K562 (cell line): Measurements from ENCODE around the gene ACOX1. TPM values are rescaled to one million over a fixed set of nuclear protein-coding genes. Genes with fewer than 3 reads are reported as not detected.

Source experiments
- FOXK2 ChIP-seq, 2 experiments: fragments of 450-650 bp; IDR thresholded peaks in 1 of 2; conservative IDR thresholded peaks in 1 of 2; 2 replicates each; pipeline ENCODE4 v1.6.1; 2016; ENCODE audit warnings: low read depth in 2 of 2, mild to moderate bottlenecking in 1 of 2
- IFI16 ChIP-seq: fragments of 250-450 bp; sonication (Bioruptor Pico); IDR thresholded peaks from 2 replicates; pipeline ENCODE4 v2.1.2; 2022; ENCODE audit warnings: mild to moderate bottlenecking, inconsistent platforms
- MED1 ChIP-seq: sonication (generic); formaldehyde crosslinking; IDR thresholded peaks from 2 replicates; pipeline ENCODE4 v1.8.1; 2023; ENCODE audit warnings: missing genetic modification reagents, borderline replicate concordance
- POU5F1 ChIP-seq: fragments of 150-350 bp; IDR thresholded peaks from 2 replicates; pipeline ENCODE4 v1.6.1; 2014; ENCODE audit warnings: borderline replicate concordance, low read length, low read depth, mild to moderate bottlenecking; ENCODE audit not compliant: partially characterized antibody
- RFX5 ChIP-seq: IDR thresholded peaks from 2 replicates; pipeline ENCODE4 v1.6.1; 2011; ENCODE audit warnings: low read depth, mild to moderate bottlenecking, improper control_type of control experiment, low read length
- ZBTB7A ChIP-seq: IDR thresholded peaks from 2 replicates; pipeline ENCODE4 v1.6.1; 2011; ENCODE audit warnings: low read depth, mild to moderate bottlenecking, low read length, moderate library complexity, borderline replicate concordance; ENCODE audit not compliant: control insufficient read depth
- polyA plus RNA-seq, 8 experiments: library from polyadenylated mRNA; depleted of rRNA in 4 of 8; stranded (reverse) in 5 of 8; unstranded in 3 of 8; fragments of >200 nt; fragmentation: Nextera tagmentation in 2 of 8; fragmentation: Illumina TruSeq in 1 of 8; extraction: Ambion mirVana in 2 of 8; extraction: Trizol in 1 of 8; gene quantifications; 2 replicates each; pipeline versions ENCODE4 v1.2.1 to v1.2.3, GENCODE V29; 2011 to 2014; ENCODE audit warnings: inconsistent platforms in 1 of 8, missing spikeins in 1 of 8
- total RNA-seq, 7 experiments: library from RNA; depleted of rRNA in 6 of 7; stranded (reverse); fragments of >200 nt in 6 of 7; fragmentation: Illumina TruSeq in 2 of 7; extraction: Trizol in 2 of 7; gene quantifications; 2 replicates each; pipeline versions ENCODE4 v1.2.1 to v1.2.3, GENCODE V29; 2011 to 2021; ENCODE audit warnings: low replicate concordance in 1 of 7
- TF ChIP-seq, protein P1 (sequence below), 2 experiments: fragments of 450-650 bp; IDR thresholded peaks; 2 replicates each; pipeline ENCODE4 v1.6.1; 2018; ENCODE audit warnings: mild to moderate bottlenecking in 2 of 2, low read depth in 1 of 2; ENCODE audit not compliant: partially characterized antibody in 2 of 2
- TF ChIP-seq, protein P2 (sequence below): fragments of 450-650 bp; IDR thresholded peaks from 2 replicates; pipeline ENCODE4 v1.6.1; 2016; ENCODE audit warnings: missing biosample characterization, missing genetic modification characterization
- TF ChIP-seq, protein P3 (sequence below): fragments of 250-450 bp; sonication (Bioruptor Pico); IDR thresholded peaks from 2 replicates; pipeline ENCODE4 v1.9.0; 2021; ENCODE audit warnings: mild to moderate bottlenecking, inconsistent platforms
- TF ChIP-seq, protein P4 (sequence below): sonication (generic); formaldehyde crosslinking; IDR thresholded peaks from 2 replicates; pipeline ENCODE4 v1.8.1; 2023; ENCODE audit warnings: missing genetic modification reagents, mild to moderate bottlenecking, borderline replicate concordance
- TF ChIP-seq, protein P5 (sequence below): fragments of 250-450 bp; sonication (Bioruptor Pico); IDR thresholded peaks from 2 replicates; pipeline ENCODE4 v1.8.0; 2022; ENCODE audit warnings: moderate library complexity, mild to moderate bottlenecking, inconsistent platforms

The ACOX1 gene
- total and polyA plus RNA-seq, 9 of the 15 experiments (the other 6 are each of a cell fraction or from before 2014, with no cell fraction given) = 7.8 to 24.1 (median 14.5) TPM

DNA sequence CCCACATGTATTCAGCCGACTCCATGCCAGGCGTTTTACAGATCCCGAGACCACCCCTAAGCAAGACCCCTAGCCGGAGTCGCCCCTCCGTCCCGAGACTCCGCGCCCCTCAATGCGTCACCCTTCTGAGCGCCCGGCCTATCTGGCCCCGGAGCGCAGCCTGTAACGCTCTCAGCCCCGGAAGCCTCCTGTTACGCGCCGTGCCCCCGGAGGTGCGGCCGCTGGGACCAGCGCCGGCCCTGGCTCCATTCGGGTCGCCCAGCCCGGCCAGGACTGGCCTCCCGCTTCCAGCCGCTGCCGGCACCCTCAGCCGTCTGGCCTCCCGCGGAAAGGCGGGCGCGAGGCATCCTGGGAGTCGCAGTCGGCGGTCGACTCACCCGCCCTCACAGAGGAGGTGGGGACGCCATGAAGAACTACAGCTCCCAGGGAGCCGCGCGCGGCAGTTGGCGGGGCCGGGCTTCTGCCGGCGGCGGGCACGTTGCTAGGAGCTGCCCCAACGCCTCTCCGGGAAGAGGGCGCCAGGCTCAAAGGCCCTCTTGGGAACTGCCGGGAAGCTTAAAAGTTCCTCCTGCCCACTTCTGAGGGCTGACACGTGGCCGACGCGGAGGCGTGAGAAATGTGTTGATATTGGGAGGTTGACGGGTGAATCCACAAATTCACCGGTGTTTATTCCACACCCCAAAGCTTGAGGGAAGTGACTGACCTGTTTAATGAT is 38.1 kb downstream of the ACOX1 start, which contains the start of gene FBF1 (continued):
- TF ChIP-seq POU5F1 (no peak), IFI16 (no peak), RFX5 (no peak), ZBTB7A (peak; percentile 87), FOXK2 (conservative IDR thresholded peaks at IDR 0.05 in 1 of 2, IDR thresholded peaks at IDR 0.05 in 1 of 2; ENCODE audit: low read depth in 2 of 2) (peak; percentile 43 to 47; a peak in 2 of 4 replicates), MED1 (CRISPR knock-in tag) (no peak)
- TF ChIP-seq, protein P1, sequence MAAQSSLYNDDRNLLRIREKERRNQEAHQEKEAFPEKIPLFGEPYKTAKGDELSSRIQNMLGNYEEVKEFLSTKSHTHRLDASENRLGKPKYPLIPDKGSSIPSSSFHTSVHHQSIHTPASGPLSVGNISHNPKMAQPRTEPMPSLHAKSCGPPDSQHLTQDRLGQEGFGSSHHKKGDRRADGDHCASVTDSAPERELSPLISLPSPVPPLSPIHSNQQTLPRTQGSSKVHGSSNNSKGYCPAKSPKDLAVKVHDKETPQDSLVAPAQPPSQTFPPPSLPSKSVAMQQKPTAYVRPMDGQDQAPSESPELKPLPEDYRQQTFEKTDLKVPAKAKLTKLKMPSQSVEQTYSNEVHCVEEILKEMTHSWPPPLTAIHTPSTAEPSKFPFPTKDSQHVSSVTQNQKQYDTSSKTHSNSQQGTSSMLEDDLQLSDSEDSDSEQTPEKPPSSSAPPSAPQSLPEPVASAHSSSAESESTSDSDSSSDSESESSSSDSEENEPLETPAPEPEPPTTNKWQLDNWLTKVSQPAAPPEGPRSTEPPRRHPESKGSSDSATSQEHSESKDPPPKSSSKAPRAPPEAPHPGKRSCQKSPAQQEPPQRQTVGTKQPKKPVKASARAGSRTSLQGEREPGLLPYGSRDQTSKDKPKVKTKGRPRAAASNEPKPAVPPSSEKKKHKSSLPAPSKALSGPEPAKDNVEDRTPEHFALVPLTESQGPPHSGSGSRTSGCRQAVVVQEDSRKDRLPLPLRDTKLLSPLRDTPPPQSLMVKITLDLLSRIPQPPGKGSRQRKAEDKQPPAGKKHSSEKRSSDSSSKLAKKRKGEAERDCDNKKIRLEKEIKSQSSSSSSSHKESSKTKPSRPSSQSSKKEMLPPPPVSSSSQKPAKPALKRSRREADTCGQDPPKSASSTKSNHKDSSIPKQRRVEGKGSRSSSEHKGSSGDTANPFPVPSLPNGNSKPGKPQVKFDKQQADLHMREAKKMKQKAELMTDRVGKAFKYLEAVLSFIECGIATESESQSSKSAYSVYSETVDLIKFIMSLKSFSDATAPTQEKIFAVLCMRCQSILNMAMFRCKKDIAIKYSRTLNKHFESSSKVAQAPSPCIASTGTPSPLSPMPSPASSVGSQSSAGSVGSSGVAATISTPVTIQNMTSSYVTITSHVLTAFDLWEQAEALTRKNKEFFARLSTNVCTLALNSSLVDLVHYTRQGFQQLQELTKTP (IDR thresholded peaks at IDR 0.05; ENCODE audit: low read depth in 1 of 2, partially characterized antibody in 2 of 2) = peak in 1 of 2 experiments; percentile 94
- TF ChIP-seq, protein P2, sequence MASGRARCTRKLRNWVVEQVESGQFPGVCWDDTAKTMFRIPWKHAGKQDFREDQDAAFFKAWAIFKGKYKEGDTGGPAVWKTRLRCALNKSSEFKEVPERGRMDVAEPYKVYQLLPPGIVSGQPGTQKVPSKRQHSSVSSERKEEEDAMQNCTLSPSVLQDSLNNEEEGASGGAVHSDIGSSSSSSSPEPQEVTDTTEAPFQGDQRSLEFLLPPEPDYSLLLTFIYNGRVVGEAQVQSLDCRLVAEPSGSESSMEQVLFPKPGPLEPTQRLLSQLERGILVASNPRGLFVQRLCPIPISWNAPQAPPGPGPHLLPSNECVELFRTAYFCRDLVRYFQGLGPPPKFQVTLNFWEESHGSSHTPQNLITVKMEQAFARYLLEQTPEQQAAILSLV (tag) = no peak
- TF ChIP-seq, protein P3, sequence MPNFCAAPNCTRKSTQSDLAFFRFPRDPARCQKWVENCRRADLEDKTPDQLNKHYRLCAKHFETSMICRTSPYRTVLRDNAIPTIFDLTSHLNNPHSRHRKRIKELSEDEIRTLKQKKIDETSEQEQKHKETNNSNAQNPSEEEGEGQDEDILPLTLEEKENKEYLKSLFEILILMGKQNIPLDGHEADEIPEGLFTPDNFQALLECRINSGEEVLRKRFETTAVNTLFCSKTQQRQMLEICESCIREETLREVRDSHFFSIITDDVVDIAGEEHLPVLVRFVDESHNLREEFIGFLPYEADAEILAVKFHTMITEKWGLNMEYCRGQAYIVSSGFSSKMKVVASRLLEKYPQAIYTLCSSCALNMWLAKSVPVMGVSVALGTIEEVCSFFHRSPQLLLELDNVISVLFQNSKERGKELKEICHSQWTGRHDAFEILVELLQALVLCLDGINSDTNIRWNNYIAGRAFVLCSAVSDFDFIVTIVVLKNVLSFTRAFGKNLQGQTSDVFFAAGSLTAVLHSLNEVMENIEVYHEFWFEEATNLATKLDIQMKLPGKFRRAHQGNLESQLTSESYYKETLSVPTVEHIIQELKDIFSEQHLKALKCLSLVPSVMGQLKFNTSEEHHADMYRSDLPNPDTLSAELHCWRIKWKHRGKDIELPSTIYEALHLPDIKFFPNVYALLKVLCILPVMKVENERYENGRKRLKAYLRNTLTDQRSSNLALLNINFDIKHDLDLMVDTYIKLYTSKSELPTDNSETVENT (CRISPR knock-in tag) = peak; percentile 90
- TF ChIP-seq, protein P4, sequence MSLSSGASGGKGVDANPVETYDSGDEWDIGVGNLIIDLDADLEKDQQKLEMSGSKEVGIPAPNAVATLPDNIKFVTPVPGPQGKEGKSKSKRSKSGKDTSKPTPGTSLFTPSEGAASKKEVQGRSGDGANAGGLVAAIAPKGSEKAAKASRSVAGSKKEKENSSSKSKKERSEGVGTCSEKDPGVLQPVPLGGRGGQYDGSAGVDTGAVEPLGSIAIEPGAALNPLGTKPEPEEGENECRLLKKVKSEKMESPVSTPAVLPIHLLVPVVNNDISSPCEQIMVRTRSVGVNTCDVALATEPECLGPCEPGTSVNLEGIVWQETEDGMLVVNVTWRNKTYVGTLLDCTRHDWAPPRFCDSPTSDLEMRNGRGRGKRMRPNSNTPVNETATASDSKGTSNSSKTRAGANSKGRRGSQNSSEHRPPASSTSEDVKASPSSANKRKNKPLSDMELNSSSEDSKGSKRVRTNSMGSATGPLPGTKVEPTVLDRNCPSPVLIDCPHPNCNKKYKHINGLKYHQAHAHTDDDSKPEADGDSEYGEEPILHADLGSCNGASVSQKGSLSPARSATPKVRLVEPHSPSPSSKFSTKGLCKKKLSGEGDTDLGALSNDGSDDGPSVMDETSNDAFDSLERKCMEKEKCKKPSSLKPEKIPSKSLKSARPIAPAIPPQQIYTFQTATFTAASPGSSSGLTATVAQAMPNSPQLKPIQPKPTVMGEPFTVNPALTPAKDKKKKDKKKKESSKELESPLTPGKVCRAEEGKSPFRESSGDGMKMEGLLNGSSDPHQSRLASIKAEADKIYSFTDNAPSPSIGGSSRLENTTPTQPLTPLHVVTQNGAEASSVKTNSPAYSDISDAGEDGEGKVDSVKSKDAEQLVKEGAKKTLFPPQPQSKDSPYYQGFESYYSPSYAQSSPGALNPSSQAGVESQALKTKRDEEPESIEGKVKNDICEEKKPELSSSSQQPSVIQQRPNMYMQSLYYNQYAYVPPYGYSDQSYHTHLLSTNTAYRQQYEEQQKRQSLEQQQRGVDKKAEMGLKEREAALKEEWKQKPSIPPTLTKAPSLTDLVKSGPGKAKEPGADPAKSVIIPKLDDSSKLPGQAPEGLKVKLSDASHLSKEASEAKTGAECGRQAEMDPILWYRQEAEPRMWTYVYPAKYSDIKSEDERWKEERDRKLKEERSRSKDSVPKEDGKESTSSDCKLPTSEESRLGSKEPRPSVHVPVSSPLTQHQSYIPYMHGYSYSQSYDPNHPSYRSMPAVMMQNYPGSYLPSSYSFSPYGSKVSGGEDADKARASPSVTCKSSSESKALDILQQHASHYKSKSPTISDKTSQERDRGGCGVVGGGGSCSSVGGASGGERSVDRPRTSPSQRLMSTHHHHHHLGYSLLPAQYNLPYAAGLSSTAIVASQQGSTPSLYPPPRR = no peak
- TF ChIP-seq, protein P5, sequence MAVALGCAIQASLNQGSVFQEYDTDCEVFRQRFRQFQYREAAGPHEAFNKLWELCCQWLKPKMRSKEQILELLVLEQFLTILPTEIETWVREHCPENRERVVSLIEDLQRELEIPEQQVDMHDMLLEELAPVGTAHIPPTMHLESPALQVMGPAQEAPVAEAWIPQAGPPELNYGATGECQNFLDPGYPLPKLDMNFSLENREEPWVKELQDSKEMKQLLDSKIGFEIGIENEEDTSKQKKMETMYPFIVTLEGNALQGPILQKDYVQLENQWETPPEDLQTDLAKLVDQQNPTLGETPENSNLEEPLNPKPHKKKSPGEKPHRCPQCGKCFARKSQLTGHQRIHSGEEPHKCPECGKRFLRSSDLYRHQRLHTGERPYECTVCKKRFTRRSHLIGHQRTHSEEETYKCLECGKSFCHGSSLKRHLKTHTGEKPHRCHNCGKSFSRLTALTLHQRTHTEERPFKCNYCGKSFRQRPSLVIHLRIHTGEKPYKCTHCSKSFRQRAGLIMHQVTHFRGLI = no peak
